ENCODE results near the gene CCDC78.
"Not testable (repeated sequence)": the region's sequence is repeated elsewhere in the genome, so short reads cannot be mapped to it uniquely, and the experiment has no call there.

Gene CCDC78

DNA sequence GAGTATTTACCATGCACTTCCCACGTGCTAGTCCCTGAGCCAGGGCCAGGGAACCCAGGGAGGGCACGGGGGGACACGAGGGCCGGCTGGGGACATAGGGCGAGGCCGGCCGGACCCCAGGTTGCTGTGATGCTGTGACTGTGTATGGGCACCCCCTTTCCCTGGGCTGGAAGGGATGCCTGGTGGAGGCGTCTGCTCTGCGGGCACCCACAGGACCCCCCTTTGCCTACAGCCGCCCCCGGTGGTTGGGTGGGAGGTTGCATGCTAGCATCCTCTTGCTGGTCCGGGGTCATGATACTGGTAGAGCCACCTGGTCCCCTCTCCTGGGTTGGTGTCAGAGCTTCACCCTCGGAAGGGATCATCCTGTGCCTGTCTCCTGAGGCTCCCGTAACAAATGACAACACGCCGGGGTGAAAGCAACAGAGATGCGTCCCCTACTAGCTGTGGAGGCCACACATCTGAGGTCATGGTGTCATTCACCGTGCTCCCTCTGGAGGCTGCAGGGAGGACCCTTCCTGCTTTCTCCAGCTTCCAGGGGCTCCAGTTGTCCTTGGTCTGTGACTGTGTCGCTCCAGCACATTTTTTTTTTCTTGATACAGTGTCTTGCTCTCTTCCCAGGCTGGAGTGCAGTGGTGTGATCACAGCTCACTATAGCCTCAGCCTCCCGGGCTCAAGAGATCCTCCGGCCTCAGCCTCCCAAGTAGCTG is 17.7 kb upstream of the CCDC78 start:
- Histone ChIP-seq H3K9me3 (ENCODE audit: control insufficient read depth, low read length) (no peaks in the 10 kb centered on the region), H3K9ac (no peak overlapping the region), H3K4me2 (ENCODE audit: low read length) (no peak overlapping the region), H3K27ac (no peak overlapping the region), H3K36me3 (ENCODE audit: control insufficient read depth, insufficient read depth, low read length) (no peaks in the 10 kb centered on the region), H3K4me3 (ENCODE audit: low read depth, low read length) (no peak overlapping the region), H3K4me1 (peaks cover 2% of the 10 kb centered on the region), H3K79me2 (peaks cover 4% of the 10 kb centered on the region), H3K27me3 (ENCODE audit: control insufficient read depth, insufficient read depth, low read length) (no peaks in the 10 kb centered on the region), H2AFZ (no peak overlapping the region)
- TF ChIP-seq, protein P1, sequence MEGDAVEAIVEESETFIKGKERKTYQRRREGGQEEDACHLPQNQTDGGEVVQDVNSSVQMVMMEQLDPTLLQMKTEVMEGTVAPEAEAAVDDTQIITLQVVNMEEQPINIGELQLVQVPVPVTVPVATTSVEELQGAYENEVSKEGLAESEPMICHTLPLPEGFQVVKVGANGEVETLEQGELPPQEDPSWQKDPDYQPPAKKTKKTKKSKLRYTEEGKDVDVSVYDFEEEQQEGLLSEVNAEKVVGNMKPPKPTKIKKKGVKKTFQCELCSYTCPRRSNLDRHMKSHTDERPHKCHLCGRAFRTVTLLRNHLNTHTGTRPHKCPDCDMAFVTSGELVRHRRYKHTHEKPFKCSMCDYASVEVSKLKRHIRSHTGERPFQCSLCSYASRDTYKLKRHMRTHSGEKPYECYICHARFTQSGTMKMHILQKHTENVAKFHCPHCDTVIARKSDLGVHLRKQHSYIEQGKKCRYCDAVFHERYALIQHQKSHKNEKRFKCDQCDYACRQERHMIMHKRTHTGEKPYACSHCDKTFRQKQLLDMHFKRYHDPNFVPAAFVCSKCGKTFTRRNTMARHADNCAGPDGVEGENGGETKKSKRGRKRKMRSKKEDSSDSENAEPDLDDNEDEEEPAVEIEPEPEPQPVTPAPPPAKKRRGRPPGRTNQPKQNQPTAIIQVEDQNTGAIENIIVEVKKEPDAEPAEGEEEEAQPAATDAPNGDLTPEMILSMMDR (IDR thresholded peaks at IDR 0.05): no peak

DNA sequence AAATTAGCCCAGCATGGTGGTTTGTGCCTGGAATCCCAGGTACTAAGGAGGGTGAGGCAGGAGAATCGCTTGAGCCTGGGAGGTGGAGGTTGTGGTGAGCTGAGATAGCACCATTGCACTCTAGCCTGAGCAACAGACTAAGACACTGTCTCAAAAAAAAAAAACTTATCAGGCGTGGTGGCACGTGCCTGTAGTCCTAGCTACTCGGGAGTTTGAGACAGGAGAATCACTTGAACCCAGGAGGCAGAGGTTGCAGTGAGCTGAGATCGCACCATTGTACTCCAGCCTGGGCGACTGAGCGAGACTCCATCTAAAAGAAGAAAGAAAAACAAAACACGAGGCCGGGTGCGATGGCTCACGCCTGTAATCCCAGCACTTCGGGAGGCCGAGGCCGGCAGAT is 16.7 kb upstream of the CCDC78 start:
- H3K27me3 ChIP-seq (ENCODE audit: control insufficient read depth, insufficient read depth, low read length); H2AFZ ChIP-seq; H3K4me3 ChIP-seq (ENCODE audit: low read depth, low read length); H3K27ac ChIP-seq; H3K36me3 ChIP-seq (ENCODE audit: control insufficient read depth, insufficient read depth, low read length); H3K9me3 ChIP-seq (ENCODE audit: control insufficient read depth, low read length); H3K4me2 ChIP-seq (ENCODE audit: low read length); H3K79me2 ChIP-seq; H3K9ac ChIP-seq; H3K4me1 ChIP-seq: not testable (repeated sequence)

DNA sequence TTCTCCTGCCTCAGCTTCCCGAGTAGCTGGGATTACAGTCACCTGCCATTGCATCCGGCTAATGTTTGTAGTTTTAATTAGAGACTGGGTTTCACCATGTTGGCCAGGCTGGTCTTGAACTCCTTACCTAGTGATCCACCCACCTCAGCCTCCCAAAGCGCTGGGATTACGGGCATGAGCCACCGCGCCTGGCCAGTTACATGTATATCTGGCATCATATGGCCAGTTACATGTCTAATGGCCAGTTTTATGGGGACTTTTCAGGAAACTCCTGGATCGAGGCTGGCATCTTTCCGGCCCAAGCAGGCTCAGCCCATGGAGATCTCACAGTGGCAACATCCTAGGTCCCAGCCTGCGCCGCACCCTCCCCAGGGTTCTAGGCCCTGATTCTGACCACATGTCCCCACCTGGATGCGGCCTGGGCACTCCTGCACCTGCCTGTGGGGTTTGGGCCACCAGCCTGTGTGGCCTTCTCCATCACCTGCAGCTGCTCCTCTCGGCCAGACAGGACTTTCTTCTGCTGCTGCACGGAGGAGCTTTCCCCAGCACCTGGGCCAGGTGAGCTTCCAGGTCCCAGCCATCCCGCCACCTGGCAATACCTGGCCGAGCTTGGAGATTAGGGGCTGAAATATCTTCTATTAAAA is 15.9 kb upstream of the CCDC78 start:
- H3K27ac ChIP-seq: no peak overlapping the region
- H3K4me1 ChIP-seq: peaks cover 2% of the 10 kb centered on the region
- no peak overlapping the region for H3K4me3 ChIP-seq (ENCODE audit: low read depth, low read length)
- H3K27me3 ChIP-seq (ENCODE audit: control insufficient read depth, insufficient read depth, low read length): no peaks in the 10 kb centered on the region
- no peaks in the 10 kb centered on the region for H3K36me3 ChIP-seq (ENCODE audit: control insufficient read depth, insufficient read depth, low read length)
- no peak overlapping the region for H3K4me2 ChIP-seq (ENCODE audit: low read length)
- H2AFZ ChIP-seq: no peak overlapping the region
- H3K9me3 ChIP-seq (ENCODE audit: control insufficient read depth, low read length): no peaks in the 10 kb centered on the region
- no peak overlapping the region for H3K9ac ChIP-seq
- H3K79me2 ChIP-seq: peaks cover 4% of the 10 kb centered on the region
- TF ChIP-seq, protein P1 (IDR thresholded peaks at IDR 0.05): no peak

DNA sequence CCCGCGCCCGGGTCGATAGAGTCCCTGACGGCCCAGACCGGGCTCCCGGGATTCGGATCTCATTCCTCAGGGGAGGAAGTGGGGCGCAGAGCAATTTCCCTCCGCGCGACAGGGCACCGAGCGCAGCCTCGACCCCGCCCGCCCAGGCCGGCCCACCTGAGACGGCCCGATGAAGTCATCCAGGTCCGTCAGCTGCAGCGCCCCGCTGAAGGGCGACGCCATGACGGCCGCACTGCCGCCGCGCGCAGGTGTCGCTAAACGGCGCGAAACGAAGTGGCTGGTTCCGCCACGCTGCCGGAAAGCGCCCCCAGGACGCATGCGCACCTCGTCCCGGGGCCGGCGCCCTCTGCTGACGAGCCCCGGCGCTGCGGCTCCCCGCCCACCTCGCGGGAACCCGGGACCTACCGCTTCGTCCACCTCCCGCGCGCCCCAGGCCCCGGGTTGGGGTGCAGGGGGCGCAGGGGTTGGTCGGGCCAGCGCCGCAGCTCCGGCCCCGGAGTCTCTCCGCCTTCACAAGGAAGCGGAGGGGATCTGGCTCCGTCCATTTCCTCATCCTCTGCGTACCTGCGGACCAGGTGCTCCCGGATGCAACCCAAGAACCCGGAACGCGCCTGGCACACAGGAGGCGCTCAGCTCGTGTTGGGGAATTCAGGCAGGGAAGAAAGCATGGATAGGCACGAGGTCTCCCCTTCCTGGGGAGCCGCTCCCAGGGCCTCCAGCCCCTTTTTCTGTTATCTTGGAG is 14.7 kb upstream of the CCDC78 start, which contains the start of gene CIAO3:
Gene CIAO3, minus strand, starts transcription at position 234 of the 742 bp plus-strand sequence. Its CDS starts 12 bp downstream, at position 222.
- Histone ChIP-seq H2AFZ (peak within 1 kb of the TSS; percentile 73), H3K79me2 (peaks cover 4% of the 10 kb centered on the region), H3K4me3 (ENCODE audit: low read depth, low read length) (peak within 1 kb of the TSS; percentile 81), H3K9me3 (ENCODE audit: control insufficient read depth, low read length) (no peaks in the 10 kb centered on the region), H3K4me1 (peaks cover 2% of the 10 kb centered on the region), H3K27me3 (ENCODE audit: control insufficient read depth, insufficient read depth, low read length) (no peaks in the 10 kb centered on the region), H3K36me3 (ENCODE audit: control insufficient read depth, insufficient read depth, low read length) (no peaks in the 10 kb centered on the region), H3K9ac (peak within 1 kb of the TSS; percentile 70), H3K4me2 (ENCODE audit: low read length) (peak within 1 kb of the TSS; percentile 98), H3K27ac (peak within 1 kb of the TSS; percentile 36)
- TF ChIP-seq, protein P1 (IDR thresholded peaks at IDR 0.05): peak; percentile 98

DNA sequence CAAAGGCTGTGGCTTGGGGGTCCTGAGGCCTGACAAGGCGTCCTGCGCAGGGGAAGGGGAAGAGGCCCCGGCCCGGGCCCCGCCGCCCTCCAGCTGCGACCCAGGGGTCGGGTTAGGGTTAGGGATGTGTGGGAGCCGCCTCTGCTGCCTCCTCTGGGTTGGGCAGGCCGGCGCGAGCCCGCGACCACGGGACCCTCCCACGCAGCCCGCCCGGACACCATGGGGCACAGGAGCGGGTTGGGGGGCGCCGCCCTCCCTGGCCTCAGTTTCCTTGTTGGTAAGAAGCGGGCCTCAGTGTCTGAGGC is 14.2 kb upstream of the CCDC78 start:
- Histone ChIP-seq H3K36me3 (ENCODE audit: control insufficient read depth, insufficient read depth, low read length) (no peaks in the 10 kb centered on the region), H3K9me3 (ENCODE audit: control insufficient read depth, low read length) (no peaks in the 10 kb centered on the region), H3K4me2 (ENCODE audit: low read length) (peak overlapping the region; percentile 94), H3K27ac (peak overlapping the region; percentile 36), H3K9ac (peak overlapping the region; percentile 70), H3K79me2 (peaks cover 4% of the 10 kb centered on the region), H2AFZ (peak overlapping the region; percentile 73), H3K4me1 (peaks cover 2% of the 10 kb centered on the region), H3K4me3 (ENCODE audit: low read depth, low read length) (peak overlapping the region; percentile 81), H3K27me3 (ENCODE audit: control insufficient read depth, insufficient read depth, low read length) (no peaks in the 10 kb centered on the region)
- TF ChIP-seq, protein P1 (IDR thresholded peaks at IDR 0.05): no peak

Data from parathyroid adenoma (tissue), 2 donors.